Activated CD4-positive, alpha-beta memory T cell treated with anti-CD3 and anti-CD28 coated beads for 36 hours (primary cell): ENCODE results near the gene GPR119. TPM values are rescaled to one million over a fixed set of nuclear protein-coding genes. Genes with fewer than 3 reads are reported as not detected.
"Not testable (repeated sequence)": the region's sequence is repeated elsewhere in the genome, so short reads cannot be mapped to it uniquely, and the experiment has no call there.

ENCODE experiments used
- CTCF ChIA-PET: fragments of 350-600 bp; sonication (Branson Sonifier 250); formaldehyde crosslinking; loops from one replicate; lab custom pipeline; 2021; ENCODE audit warnings: antibody characterized with exemption, inconsistent platforms; lab: Charles Lee
- POLR2A ChIA-PET: fragments of 350-600 bp; sonication (Branson Sonifier 250); formaldehyde crosslinking; loops from one replicate; lab custom pipeline; 2021; ENCODE audit warnings: antibody characterized with exemption; lab: Charles Lee
- DNase-seq: peaks from one replicate; pipeline ENCODE4 v3.0.0-alpha.2; 2020
- H3K27ac Mint-ChIP-seq: one replicate; pipeline ENCODE4 v1.8.0; 2021; ENCODE audit warnings: mixed read lengths
- H3K27me3 Mint-ChIP-seq: one replicate; pipeline ENCODE4 v1.8.0; 2021; ENCODE audit warnings: mixed read lengths
- H3K36me3 Mint-ChIP-seq: one replicate; pipeline ENCODE4 v1.8.0; 2021; ENCODE audit warnings: mixed read lengths
- H3K4me1 Mint-ChIP-seq: one replicate; pipeline ENCODE4 v1.8.0; 2021; ENCODE audit warnings: low read depth, mixed read lengths
- H3K4me3 Mint-ChIP-seq: one replicate; pipeline ENCODE4 v1.8.0; 2021; ENCODE audit warnings: mild to moderate bottlenecking, mixed read lengths
- H3K9me3 Mint-ChIP-seq: one replicate; pipeline ENCODE4 v1.8.0; 2021; ENCODE audit warnings: mixed read lengths
- intact Hi-C: fragments of 100-400 bp; cut with micrococcal nuclease; formaldehyde crosslinking; loops from one replicate; pipeline ENCODE4 v1.15.1; 2023
- total RNA-seq, 2 experiments: library from RNA; stranded (reverse); gene quantifications; one replicate each; pipeline ENCODE4 v1.2.3, GENCODE V29; 2021

Gene GPR119
- not detected for total RNA-seq

- no peaks in the 10 kb centered on the region for H3K4me1 Mint-ChIP-seq
- no peaks in the 10 kb centered on the region for H3K36me3 Mint-ChIP-seq
- POLR2A ChIA-PET: no interaction called here
- no peak within 1 kb of the TSS for H3K27ac Mint-ChIP-seq
- H3K27me3 Mint-ChIP-seq: no peaks in the 10 kb centered on the region
- intact Hi-C loops: no loop called here
- CTCF ChIA-PET: no interaction called here
- H3K4me3 Mint-ChIP-seq: no peak within 1 kb of the TSS
- no peaks in the 10 kb centered on the region for H3K9me3 Mint-ChIP-seq
- no peak for DNase-seq
Measured at GRCh38 chrX:130385520-130385919, at the start of gene GPR119. GPR119 (minus strand) TSS chrX:130385674; CDS start chrX:130385447, 227 bp downstream.

GRCh38 chrX:130429236-130429635, 43.8 kb upstream of the GPR119 start:
- intact Hi-C loops, H3K4me1 Mint-ChIP-seq, DNase-seq, H3K27ac Mint-ChIP-seq, H3K4me3 Mint-ChIP-seq, POLR2A ChIA-PET, H3K27me3 Mint-ChIP-seq, H3K9me3 Mint-ChIP-seq, CTCF ChIA-PET, H3K36me3 Mint-ChIP-seq: not testable (repeated sequence)

- Mint-ChIP-seq H3K4me1 (no peaks in the 10 kb centered on the region), H3K27me3 (no peaks in the 10 kb centered on the region), H3K9me3 (no peaks in the 10 kb centered on the region), H3K27ac (no peak overlapping the region), H3K4me3 (no peak overlapping the region), H3K36me3 (no peaks in the 10 kb centered on the region)
- ChIA-PET CTCF (no interaction called here), POLR2A (no interaction called here)
- no peak for DNase-seq
- intact Hi-C loops: no loop called here
Measured at GRCh38 chrX:130426531-130426930, 41.1 kb upstream of the GPR119 start.

GRCh38 chrX:130419263-130419662, 33.8 kb upstream of the GPR119 start:
- no peak for DNase-seq
- Mint-ChIP-seq H3K36me3 (peaks cover 2% of the 10 kb centered on the region), H3K9me3 (no peaks in the 10 kb centered on the region), H3K27me3 (no peaks in the 10 kb centered on the region), H3K27ac (no peak overlapping the region), H3K4me1 (peaks cover 3% of the 10 kb centered on the region), H3K4me3 (no peak overlapping the region)
- intact Hi-C loops: no loop called here
- ChIA-PET POLR2A (no interaction called here), CTCF (interaction anchor here (0.6 kb wide), 1 partner anchor 121 kb away, joined by 3 read pairs; no protein-coding TSS in a partner anchor)

- no peak for DNase-seq
- H3K27me3 Mint-ChIP-seq: no peaks in the 10 kb centered on the region
- peaks cover 3% of the 10 kb centered on the region for H3K4me1 Mint-ChIP-seq
- intact Hi-C loops: no loop called here
- no peak overlapping the region for H3K27ac Mint-ChIP-seq
- H3K36me3 Mint-ChIP-seq: peaks cover 4% of the 10 kb centered on the region
- no peak overlapping the region for H3K4me3 Mint-ChIP-seq
- no peaks in the 10 kb centered on the region for H3K9me3 Mint-ChIP-seq
- CTCF ChIA-PET: no interaction called here
- POLR2A ChIA-PET: no interaction called here
Measured at GRCh38 chrX:130418740-130419139, 33.3 kb upstream of the GPR119 start.

GRCh38 chrX:130418066-130418465, 32.6 kb upstream of the GPR119 start:
- intact Hi-C loops: no loop called here
- Mint-ChIP-seq H3K27me3 (no peaks in the 10 kb centered on the region), H3K36me3 (peaks cover 4% of the 10 kb centered on the region), H3K27ac (no peak overlapping the region), H3K9me3 (no peaks in the 10 kb centered on the region), H3K4me1 (peaks cover 3% of the 10 kb centered on the region), H3K4me3 (no peak overlapping the region)
- ChIA-PET CTCF (no interaction called here), POLR2A (no interaction called here)
- no peak for DNase-seq

GRCh38 chrX:130416785-130417184, 31.3 kb upstream of the GPR119 start:
- H3K9me3 Mint-ChIP-seq: no peaks in the 10 kb centered on the region
- H3K4me3 Mint-ChIP-seq: no peak overlapping the region
- POLR2A ChIA-PET: no interaction called here
- H3K27me3 Mint-ChIP-seq: no peaks in the 10 kb centered on the region
- H3K36me3 Mint-ChIP-seq: peaks cover 11% of the 10 kb centered on the region
- intact Hi-C loops: no loop called here
- CTCF ChIA-PET: no interaction called here
- DNase-seq: no peak
- no peak overlapping the region for H3K27ac Mint-ChIP-seq
- peaks cover 3% of the 10 kb centered on the region for H3K4me1 Mint-ChIP-seq

- intact Hi-C loops: no loop called here
- no peaks in the 10 kb centered on the region for H3K9me3 Mint-ChIP-seq
- H3K27ac Mint-ChIP-seq: no peak overlapping the region
- peaks cover 18% of the 10 kb centered on the region for H3K36me3 Mint-ChIP-seq
- no peak for DNase-seq
- H3K4me3 Mint-ChIP-seq: no peak overlapping the region
- H3K4me1 Mint-ChIP-seq: peaks cover 3% of the 10 kb centered on the region
- H3K27me3 Mint-ChIP-seq: no peaks in the 10 kb centered on the region
- ChIA-PET CTCF (no interaction called here), POLR2A (no interaction called here)
Measured at GRCh38 chrX:130415201-130415600, 29.7 kb upstream of the GPR119 start.

- POLR2A ChIA-PET: no interaction called here
- no peak overlapping the region for H3K4me3 Mint-ChIP-seq
Measured at GRCh38 chrX:130414800-130415199, 29.3 kb upstream of the GPR119 start.

GRCh38 chrX:130413415-130413814, 27.9 kb upstream of the GPR119 start:
- ChIA-PET CTCF (no interaction called here), POLR2A (no interaction called here)
- intact Hi-C loops: no loop called here
- DNase-seq: no peak
- Mint-ChIP-seq H3K27me3 (no peaks in the 10 kb centered on the region), H3K4me3 (no peak overlapping the region), H3K27ac (no peak overlapping the region), H3K4me1 (peaks cover 3% of the 10 kb centered on the region), H3K36me3 (peaks cover 23% of the 10 kb centered on the region), H3K9me3 (no peaks in the 10 kb centered on the region)

More at GRCh38 chrX:130414800-130415199, 29.3 kb upstream of the GPR119 start:
- CTCF ChIA-PET: no interaction called here
- intact Hi-C loops: no loop called here
- Mint-ChIP-seq H3K27ac (no peak overlapping the region), H3K36me3 (peaks cover 18% of the 10 kb centered on the region), H3K4me1 (peaks cover 3% of the 10 kb centered on the region), H3K9me3 (no peaks in the 10 kb centered on the region), H3K27me3 (no peaks in the 10 kb centered on the region)
- DNase-seq: no peak

GRCh38 chrX:130402208-130402684, 16.8 kb upstream of the GPR119 start:
- peaks cover 28% of the 10 kb centered on the region for H3K4me1 Mint-ChIP-seq
- intact Hi-C loops: loop anchor here (2.0 to 5.0 kb wide), 4 partner anchors 63 to 620 kb away; partner anchors contain the start of genes AIFM1, ENOX2 and SLC25A14
- POLR2A ChIA-PET: no interaction called here

GRCh38 chrX:130401415-130402207, 16.1 kb upstream of the GPR119 start, which contains the start of gene RBMX2:
RBMX2 (plus strand) TSS chrX:130401987; CDS start chrX:130402033, 46 bp downstream.
- Mint-ChIP-seq H3K4me3 (peak within 1 kb of the TSS; percentile 83), H3K27me3 (peaks cover 6% of the 10 kb centered on the region), H3K36me3 (no peaks in the 10 kb centered on the region), H3K4me1 (peaks cover 26% of the 10 kb centered on the region), H3K27ac (peak within 1 kb of the TSS; percentile 87), H3K9me3 (no peaks in the 10 kb centered on the region)
- peak; percentile 76 for DNase-seq
- CTCF ChIA-PET: interaction anchor here (0.6 kb wide), 1 partner anchor 138 kb away, joined by 4 read pairs; no protein-coding TSS in a partner anchor
- POLR2A ChIA-PET: no interaction called here
- intact Hi-C loops: loop anchor here (2.0 to 5.0 kb wide), 5 partner anchors 63 to 619 kb away; partner anchors contain the start of genes AIFM1, ENOX2 and SLC25A14

More at GRCh38 chrX:130402208-130402684, 16.8 kb upstream of the GPR119 start:
- CTCF ChIA-PET: interaction anchor here (0.6 kb wide), 1 partner anchor 137 kb away, joined by 4 read pairs; no protein-coding TSS in a partner anchor
- Mint-ChIP-seq H3K9me3 (no peaks in the 10 kb centered on the region), H3K27ac (peak overlapping the region; percentile 61), H3K36me3 (no peaks in the 10 kb centered on the region), H3K4me3 (peak overlapping the region; percentile 83), H3K27me3 (peaks cover 2% of the 10 kb centered on the region)
- DNase-seq: no peak
